NCI-H1694 (cell line): ENCODE measurements around the gene INVS.
"Not testable (repeated sequence)": the region's sequence is repeated elsewhere in the genome, so short reads cannot be mapped to it uniquely, and the experiment has no call there.

ENCODE experiments used
- DNase-seq: peaks from one replicate; lab custom pipeline; 2025; lab: John Stamatoyannopoulos, UW

The INVS gene

DNA sequence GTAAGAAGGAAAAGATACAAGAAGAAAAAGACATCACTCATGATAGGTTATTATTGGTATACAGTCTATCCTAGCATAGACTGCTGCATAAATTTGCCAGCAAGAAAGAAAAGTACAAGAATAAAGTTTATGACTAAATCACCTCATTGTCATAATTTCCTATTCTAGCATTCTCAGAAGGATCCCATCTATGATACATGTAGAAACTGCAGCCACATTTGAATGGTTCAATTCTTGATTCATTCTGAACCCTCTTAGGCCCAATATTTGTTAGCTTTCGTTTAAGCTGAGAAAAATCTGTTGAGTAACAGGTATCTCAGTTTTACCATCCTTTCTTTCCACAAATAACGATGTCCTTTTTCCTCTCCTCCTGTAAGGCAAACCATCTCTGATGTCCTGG, 21.2 kb downstream of the INVS start:
- no peak for DNase-seq

GRCh38 chr9:100125236-100125635, 26.2 kb downstream of the INVS start:
- DNase-seq = no peak

DNA sequence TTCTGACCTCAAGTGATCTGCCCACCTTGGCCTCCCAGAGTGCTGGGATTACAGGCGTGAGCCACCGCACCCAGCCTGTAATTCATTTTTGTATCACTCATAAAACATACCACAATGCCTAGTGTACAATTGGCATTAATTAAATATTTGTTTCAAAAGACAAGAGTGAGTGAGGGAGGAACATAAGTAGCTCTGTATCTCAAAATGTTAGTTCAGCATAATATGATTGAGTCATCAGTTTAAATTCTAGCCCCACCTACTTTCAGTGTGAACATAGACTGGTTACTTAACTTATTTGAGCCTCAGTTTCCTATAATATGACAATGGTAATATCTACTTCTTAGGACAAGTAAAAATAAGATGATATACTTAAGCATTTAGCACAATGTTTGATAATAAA, 26.9 kb downstream of the INVS start:
- no peak for DNase-seq

- DNase-seq = no peak
Observed at GRCh38 chr9:100126423-100126822, 27.4 kb downstream of the INVS start.

DNA sequence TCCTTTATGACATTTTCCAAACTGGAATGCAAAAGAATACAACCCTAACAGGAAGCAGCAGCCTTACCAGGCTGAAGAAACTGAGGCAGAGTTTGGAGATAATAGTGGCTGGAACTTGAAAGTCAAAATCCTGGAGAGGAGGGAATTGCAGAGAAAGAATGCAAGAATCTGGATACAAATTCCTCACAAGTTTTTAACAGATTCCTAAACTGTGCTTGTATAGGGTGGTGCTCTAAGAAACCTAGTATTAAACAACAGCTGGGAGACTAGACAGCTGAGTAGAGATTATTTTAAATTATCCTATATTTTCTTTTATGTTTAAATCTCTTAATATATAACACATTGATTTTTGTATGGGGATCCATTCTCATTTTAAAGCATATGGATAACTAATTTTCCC, 30.7 kb downstream of the INVS start:
- DNase-seq = no peak

DNA sequence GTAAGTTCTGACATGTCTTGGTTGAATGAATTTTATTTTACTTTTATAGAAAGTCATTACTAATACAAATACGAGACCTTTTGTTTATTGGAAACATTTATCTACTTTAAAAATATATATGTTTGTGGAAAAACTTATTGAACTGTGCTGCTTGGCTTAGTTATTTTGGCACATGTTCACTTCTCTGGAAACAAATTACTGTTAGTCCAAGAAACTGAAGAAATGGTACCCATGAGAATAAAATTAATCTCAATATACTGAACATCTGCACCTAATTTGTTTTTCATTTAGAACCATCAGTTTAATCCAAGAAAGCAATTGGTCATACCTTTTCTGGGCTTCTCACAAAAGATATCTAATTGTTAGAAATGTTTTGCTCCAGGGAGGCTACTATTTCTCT, 32.2 kb downstream of the INVS start:
- no peak for DNase-seq

GRCh38 chr9:100131875-100132430, 32.9 kb downstream of the INVS start:
- no peak for DNase-seq

DNA sequence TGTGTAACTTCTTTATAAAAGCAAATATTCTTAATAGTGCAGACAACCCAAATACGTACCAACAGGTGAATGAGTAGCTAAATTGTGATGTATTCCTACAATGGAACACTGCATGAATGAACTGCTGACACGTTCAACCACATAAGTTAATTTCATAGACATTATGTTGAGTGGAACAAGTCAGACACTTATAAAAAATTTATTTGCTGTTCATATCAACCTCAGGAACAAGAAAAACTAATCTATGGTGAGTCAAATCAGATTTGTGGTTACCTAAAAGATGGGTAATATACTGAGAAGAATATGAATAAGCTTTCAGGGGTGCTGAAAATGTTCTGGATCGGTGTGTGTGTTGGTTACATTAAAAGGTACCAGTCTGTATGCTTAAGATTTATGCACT, 35.7 kb downstream of the INVS start:
- DNase-seq = no peak

- not testable (repeated sequence) for DNase-seq
Observed at GRCh38 chr9:100136799-100137198, 37.8 kb downstream of the INVS start.

DNA sequence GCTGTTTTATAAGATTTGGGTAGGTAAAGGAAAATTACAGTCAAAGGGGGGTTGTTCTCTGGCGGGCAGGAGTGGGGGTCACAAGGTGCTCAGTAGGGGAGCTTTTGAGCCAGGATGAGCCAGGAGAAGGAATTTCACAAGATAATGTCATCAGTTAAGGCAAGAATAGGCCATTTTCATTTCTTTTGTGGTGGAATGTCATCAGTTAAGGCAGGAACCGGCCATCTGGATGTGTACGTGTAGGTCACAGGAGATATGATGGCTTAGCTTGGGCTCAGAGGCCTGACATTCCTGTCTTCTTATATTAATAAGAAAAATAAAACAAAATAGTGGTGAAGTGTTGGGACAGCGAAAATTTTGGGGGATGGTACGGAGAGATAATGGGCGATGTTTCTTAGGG, 41.3 kb downstream of the INVS start:
- not testable (repeated sequence) for DNase-seq

- DNase-seq = not testable (repeated sequence)
Observed at GRCh38 chr9:100141862-100142261, 42.8 kb downstream of the INVS start.

DNA sequence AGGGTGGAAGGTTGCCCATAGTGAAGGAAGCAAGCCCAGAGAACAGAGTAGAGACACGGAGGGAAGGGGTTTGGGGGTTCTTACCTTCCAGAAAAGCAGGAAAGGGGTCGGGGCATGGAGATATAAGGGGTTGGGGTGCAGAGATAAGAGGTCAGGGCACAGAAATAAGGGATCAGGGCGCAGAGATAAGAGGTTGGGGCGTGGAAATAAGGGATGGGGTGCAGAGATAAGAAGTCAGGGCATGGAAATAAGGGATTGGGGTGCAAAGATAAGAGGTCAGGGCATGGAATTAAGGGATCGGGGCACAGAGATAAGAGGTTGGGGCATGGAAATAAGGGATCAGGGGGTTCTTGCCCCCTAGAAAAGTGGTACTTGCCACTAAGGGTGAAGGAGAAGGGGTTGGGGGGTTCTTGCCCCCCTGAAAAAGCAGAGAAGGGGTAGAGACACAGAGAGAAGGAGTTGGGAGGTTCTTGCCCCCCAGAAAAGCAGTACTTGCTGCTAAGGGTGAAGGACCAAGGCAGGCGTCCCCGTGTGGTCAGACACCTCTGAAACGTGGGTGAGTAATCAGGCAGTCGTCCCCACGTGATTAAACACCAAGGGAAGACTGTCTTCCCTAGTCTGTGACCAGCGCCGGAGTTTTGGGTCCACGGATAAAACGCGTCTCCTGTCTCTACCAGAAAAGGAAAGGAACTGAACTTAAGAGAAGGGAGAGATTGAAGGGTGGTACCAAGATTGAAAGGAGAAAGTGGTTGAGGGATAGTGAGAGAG, 46.3 kb downstream of the INVS start:
- DNase-seq = not testable (repeated sequence)

DNA sequence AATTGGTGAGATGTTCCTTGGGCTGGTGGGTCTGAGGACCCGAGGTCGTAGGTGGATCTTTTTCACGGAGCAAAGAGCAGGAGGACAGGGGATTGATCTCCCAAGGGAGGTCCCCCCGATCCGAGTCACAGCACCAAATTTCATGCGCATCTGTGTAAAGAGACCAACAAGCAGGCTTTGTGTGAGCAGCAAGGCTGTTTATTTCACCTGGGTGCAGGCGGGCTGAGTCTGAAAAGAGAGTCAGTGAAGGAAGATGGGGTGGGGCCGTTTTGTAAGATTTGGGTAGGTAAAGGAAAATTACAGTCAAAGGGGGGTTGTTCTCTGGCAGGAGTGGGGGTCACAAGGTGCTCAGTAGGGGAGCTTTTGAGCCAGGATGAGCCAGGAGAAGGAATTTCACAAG, 46.9 kb downstream of the INVS start:
- not testable (repeated sequence) for DNase-seq

GRCh38 chr9:100150214-100150613, 51.2 kb downstream of the INVS start:
- no peak for DNase-seq

- DNase-seq = no peak
Observed at GRCh38 chr9:100160021-100160420, 61.0 kb downstream of the INVS start.

GRCh38 chr9:100167176-100167575, 68.1 kb downstream of the INVS start:
- DNase-seq = no peak

DNA sequence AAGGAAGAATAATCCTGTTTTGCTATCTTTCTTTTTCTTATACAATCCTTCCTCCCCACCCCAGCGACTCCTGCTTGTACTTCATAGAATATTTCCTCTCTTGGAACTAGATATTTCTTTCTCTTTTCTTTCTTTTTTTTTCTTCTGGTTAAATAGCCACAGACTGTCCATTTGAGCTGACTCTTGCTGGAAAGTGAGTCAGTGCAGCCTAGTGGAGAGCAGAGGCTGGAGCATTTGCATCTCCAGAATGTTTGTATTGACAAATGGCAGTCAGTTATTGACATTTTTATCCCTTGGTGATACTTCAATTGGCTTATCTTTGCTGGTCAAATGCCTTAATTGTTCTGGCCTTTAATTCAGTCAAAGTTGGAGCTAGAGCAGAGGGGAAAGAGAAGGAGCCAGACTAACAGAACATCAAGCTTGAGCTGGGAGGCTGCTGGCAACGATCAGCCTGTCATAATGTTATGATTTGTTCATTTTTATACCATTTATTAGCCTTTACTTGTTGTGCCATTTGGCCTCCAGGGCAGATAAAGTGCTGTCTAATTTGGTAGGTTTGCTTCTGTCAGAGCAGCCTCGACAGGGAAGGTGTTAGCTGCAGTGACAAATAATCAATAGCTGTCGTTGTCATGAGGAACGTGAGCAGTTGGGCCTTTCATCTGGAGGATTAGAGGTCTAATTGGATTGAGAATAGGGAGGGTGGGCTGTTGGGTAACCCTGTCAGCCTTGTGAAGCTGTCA, 69.0 kb downstream of the INVS start:
- no peak for DNase-seq

- no peak for DNase-seq
Observed at GRCh38 chr9:100170085-100170484, 71.0 kb downstream of the INVS start.

DNA sequence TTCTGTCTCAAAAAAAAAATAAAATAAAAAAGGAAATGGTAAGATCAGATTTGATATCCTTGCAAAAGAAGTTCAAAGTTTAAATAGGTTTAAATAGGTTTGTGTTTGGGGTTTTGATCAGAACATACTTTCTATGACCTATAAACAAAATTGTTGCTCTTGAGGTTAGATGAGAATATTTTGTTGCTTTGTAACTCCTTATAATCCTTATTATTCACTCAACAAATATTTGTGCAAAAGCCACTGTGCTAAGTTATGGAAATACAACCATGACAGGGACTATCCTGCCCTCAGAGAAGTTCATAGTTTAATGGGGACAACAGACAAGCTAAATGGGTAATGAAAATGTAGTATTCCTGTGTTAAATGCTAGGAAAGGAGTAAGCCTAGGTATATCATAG, 71.5 kb downstream of the INVS start:
- DNase-seq = no peak

DNA sequence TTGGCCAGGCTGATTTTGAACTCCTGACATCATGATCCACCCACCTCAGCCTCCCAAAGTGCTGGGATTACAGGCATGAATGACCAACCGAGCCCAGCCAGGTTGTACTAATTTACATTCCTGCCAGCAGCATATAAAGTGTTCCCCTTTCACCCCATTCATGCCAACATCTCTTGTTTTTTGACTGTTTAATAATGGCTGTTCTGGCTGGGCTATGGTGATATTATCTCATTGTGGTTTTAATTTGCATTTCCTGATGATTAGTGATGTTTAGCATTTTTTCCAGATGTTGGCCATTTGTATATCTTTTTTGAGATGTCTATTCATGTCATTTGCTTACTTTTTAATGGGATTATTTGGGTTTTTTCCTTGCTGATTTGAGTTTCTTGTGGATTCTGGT, 87.3 kb downstream of the INVS start:
- no peak for DNase-seq

DNA sequence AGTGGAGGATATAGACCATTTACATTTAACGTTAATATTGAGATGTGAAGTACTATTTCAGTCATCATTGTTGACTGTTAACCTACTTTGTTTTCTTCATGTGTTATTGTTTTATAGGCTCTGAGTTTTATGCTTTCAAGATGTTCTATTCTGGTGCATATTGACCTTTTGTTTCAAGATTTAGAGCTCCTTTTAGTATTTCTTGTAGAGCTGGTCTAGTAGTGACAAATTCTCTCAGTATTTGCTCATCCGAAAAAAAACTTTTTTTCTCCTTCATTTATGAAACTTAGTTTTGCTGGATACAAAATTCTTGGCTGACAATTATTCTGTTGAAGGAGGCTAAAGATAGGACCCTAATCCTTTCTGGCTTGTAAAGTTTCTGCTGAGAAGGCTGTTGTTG, 91.3 kb downstream of the INVS start:
- no peak for DNase-seq

DNA sequence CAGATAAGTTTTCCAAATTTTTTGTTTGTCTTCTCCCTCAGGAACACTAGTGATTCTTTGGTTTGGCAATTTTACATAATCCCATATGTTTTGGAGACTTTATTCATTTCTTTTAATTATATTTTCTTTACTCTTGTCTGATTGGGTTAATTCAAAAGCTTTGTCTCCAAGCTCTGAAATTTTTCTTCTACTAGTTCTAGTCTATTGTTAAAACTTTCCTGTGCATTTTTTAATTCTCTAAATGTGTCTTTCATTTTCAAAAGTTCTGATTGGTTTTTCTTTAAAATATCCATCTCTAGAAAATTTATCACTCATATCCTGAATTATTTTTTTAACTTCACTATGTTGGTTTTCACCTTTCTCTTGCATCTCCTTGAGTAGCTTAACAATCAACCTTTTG, 92.2 kb downstream of the INVS start:
- no peak for DNase-seq

DNA sequence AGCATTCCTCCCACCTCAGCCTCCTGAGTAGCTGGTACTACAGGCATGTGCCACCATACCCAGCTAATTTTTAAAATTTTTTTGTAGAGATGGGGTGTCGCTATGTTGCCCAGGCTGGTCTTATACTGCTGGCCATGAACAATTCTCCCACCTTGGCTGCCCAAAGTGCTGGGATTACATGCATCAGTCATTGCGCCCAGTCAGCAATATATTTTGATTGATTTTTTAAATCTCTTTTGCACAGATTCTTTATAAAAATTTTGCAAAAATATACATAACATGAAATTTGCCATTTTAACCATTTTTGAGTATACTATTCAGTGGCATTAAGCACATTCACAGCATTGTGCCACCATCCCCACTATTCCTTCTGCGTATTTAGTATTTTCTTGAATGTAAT, 94.0 kb downstream of the INVS start:
- DNase-seq = no peak
